ENCODE data around the gene RNF39. TPM values are rescaled to one million over a fixed set of nuclear protein-coding genes. Genes with fewer than 3 reads are reported as not detected.
"Not testable (repeated sequence)": the region's sequence is repeated elsewhere in the genome, so short reads cannot be mapped to it uniquely, and the experiment has no call there.

Gene RNF39
- total RNA-seq, 1 experiment from 2014 or later: not detected

GRCh38 chr6:30025186-30025585, 50.4 kb downstream of the RNF39 start:
- TF ChIP-seq EZH2 (IDR thresholded peaks at IDR 0.05; ENCODE audit: borderline replicate concordance, low read depth, low read length, poor library complexity, severe bottlenecking): no peak
- H3K4me3 ChIP-seq (ENCODE audit: low read depth, low read length, poor library complexity, severe bottlenecking): no peak overlapping the region
- POLR2A ChIA-PET (ENCODE audit: low non-redundant PET): no interaction called here
- intact Hi-C loops (cut with micrococcal nuclease; ENCODE audit: unreplicated experiment): no loop called here
- no peaks in the 10 kb centered on the region for H3K9me3 ChIP-seq (ENCODE audit: low read depth, low read length, poor library complexity, severe bottlenecking)
- no peak for DNase-seq (ENCODE audit: low spot score)
- CTCF ChIA-PET: no interaction called here
- no peaks in the 10 kb centered on the region for H3K27me3 ChIP-seq (replicated peaks; ENCODE audit: insufficient read depth, low read depth, low read length, poor library complexity)
- H3K36me3 ChIP-seq (ENCODE audit: insufficient read depth, low read length, poor library complexity, severe bottlenecking): no peaks in the 10 kb centered on the region
- no TSS peak for BruUV-seq (replicated peaks)
- H3K27ac ChIP-seq (ENCODE audit: low read depth, low read length, poor library complexity, severe bottlenecking): no peak overlapping the region
- H3K4me1 ChIP-seq (ENCODE audit: insufficient read depth, low read length, poor library complexity, severe bottlenecking): no peaks in the 10 kb centered on the region

DNA sequence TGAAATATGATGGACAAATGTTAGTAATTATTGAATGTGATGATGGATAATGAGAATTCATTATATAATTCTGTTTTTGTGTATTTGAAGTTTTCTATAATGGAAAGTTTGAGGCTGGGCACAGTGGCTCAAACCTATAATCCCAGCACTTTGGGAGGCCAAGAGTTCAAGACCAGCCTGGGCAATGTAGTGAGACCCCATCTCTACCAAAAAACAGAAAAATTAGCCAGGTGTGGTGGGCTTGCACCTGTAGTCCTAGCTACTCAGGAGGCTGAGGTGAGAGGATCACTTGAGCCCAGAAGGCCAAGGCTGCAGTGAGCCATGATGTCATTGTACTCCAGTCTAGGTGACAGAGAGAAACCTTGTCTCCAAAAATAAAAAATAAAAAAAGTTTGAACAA, 52.9 kb downstream of the RNF39 start:
- H3K9me3 ChIP-seq (ENCODE audit: low read depth, low read length, poor library complexity, severe bottlenecking); CTCF ChIA-PET; H3K36me3 ChIP-seq (ENCODE audit: insufficient read depth, low read length, poor library complexity, severe bottlenecking); intact Hi-C loops (cut with micrococcal nuclease; ENCODE audit: unreplicated experiment); H3K4me3 ChIP-seq (ENCODE audit: low read depth, low read length, poor library complexity, severe bottlenecking); H3K27ac ChIP-seq (ENCODE audit: low read depth, low read length, poor library complexity, severe bottlenecking); H3K27me3 ChIP-seq (replicated peaks; ENCODE audit: insufficient read depth, low read depth, low read length, poor library complexity); BruUV-seq (replicated peaks); DNase-seq (ENCODE audit: low spot score); POLR2A ChIA-PET (ENCODE audit: low non-redundant PET); H3K4me1 ChIP-seq (ENCODE audit: insufficient read depth, low read length, poor library complexity, severe bottlenecking): not testable (repeated sequence)

DNA sequence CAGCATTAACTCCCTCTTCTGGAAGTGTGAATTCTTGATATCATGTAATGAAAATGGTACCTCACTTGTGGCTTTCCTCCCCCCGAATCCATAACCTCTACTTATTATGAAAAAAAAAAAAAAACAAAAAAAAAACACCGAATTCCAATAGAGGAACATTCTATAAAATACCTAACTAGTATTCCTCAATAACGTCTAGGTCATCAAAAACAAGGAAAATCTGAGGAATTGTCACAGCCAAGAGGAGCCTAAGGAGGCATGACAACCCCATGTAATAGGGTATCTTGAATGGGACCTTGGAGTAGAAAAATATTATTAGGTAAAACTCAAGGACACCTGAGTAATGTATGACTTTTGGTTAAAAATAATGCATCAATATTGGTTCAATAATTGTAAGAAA, 53.4 kb downstream of the RNF39 start:
- Histone ChIP-seq H3K36me3 (ENCODE audit: insufficient read depth, low read length, poor library complexity, severe bottlenecking) (no peaks in the 10 kb centered on the region), H3K27me3 (replicated peaks; ENCODE audit: insufficient read depth, low read depth, low read length, poor library complexity) (no peaks in the 10 kb centered on the region), H3K27ac (ENCODE audit: low read depth, low read length, poor library complexity, severe bottlenecking) (no peak overlapping the region), H3K4me3 (ENCODE audit: low read depth, low read length, poor library complexity, severe bottlenecking) (no peak overlapping the region), H3K4me1 (ENCODE audit: insufficient read depth, low read length, poor library complexity, severe bottlenecking) (no peaks in the 10 kb centered on the region), H3K9me3 (ENCODE audit: low read depth, low read length, poor library complexity, severe bottlenecking) (no peaks in the 10 kb centered on the region)
- intact Hi-C loops (cut with micrococcal nuclease; ENCODE audit: unreplicated experiment): no loop called here
- ChIA-PET POLR2A (ENCODE audit: low non-redundant PET) (no interaction called here), CTCF (no interaction called here)
- no TSS peak for BruUV-seq (replicated peaks)
- TF ChIP-seq EZH2 (IDR thresholded peaks at IDR 0.05; ENCODE audit: borderline replicate concordance, low read depth, low read length, poor library complexity, severe bottlenecking) (no peak), CTCF (conservative IDR thresholded peaks at IDR 0.05; ENCODE audit: low read depth, low read length) (no peak)
- DNase-seq (ENCODE audit: low spot score): no peak

DNA sequence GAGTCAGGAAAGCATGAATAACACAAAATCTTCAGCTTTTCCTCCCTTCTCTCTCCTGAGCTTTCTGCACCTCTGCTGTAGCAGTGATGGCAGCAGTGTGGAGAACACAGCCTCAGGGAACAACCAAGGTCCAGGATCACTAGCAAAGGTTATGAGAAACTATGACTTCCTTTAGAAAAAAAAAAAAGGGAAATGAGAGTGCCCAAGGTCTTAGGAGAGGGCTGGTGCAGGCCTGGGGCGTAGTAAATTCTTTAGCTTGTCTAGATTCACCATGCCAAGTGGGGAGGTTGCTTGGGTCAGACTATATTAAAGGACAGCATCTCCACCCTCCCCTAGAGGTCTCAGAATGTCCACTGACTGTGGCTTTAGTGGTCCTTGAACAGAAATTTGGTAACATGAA, 54.9 kb downstream of the RNF39 start:
- Histone ChIP-seq H3K4me3 (ENCODE audit: low read depth, low read length, poor library complexity, severe bottlenecking) (no peak overlapping the region), H3K36me3 (ENCODE audit: insufficient read depth, low read length, poor library complexity, severe bottlenecking) (no peaks in the 10 kb centered on the region), H3K9me3 (ENCODE audit: low read depth, low read length, poor library complexity, severe bottlenecking) (no peaks in the 10 kb centered on the region), H3K27me3 (replicated peaks; ENCODE audit: insufficient read depth, low read depth, low read length, poor library complexity) (no peaks in the 10 kb centered on the region), H3K27ac (ENCODE audit: low read depth, low read length, poor library complexity, severe bottlenecking) (no peak overlapping the region), H3K4me1 (ENCODE audit: insufficient read depth, low read length, poor library complexity, severe bottlenecking) (no peaks in the 10 kb centered on the region)
- no TSS peak for BruUV-seq (replicated peaks)
- DNase-seq (ENCODE audit: low spot score): no peak
- intact Hi-C loops (cut with micrococcal nuclease; ENCODE audit: unreplicated experiment): no loop called here
- TF ChIP-seq EZH2 (IDR thresholded peaks at IDR 0.05; ENCODE audit: borderline replicate concordance, low read depth, low read length, poor library complexity, severe bottlenecking) (no peak), CTCF (conservative IDR thresholded peaks at IDR 0.05; ENCODE audit: low read depth, low read length) (no peak)
- ChIA-PET CTCF (no interaction called here), POLR2A (ENCODE audit: low non-redundant PET) (no interaction called here)

Other genes starting within 250 kb of the RNF39 start
- gene HLA-G, start 247.9 kb downstream of the RNF39 start, total RNA-seq (2021): not detected in 2 replicates
- 190 TPM in 2 replicates for gene HLA-A, start 133.2 kb downstream of the RNF39 start, total RNA-seq (2021)
- gene POLR1H, start 14.5 kb downstream of the RNF39 start, total RNA-seq (2021): 30.9 and 34.2 TPM in 2 replicates
- 46.2 and 46.8 TPM in 2 replicates for gene PPP1R11, start 8.6 kb downstream of the RNF39 start, total RNA-seq (2021)
- gene TRIM31, start 37.3 kb upstream of the RNF39 start, total RNA-seq (2021): not detected in 2 replicates
- gene TRIM40, start 60.4 kb upstream of the RNF39 start, total RNA-seq (2021): not detected in 2 replicates
- not detected in 2 replicates for gene TRIM10, start 85.4 kb upstream of the RNF39 start, total RNA-seq (2021)
- gene TRIM15, start 87.8 kb upstream of the RNF39 start, total RNA-seq (2021): not detected in 2 replicates
- gene TRIM26, start 137.6 kb upstream of the RNF39 start, total RNA-seq (2021): 38.6 and 41.3 TPM in 2 replicates